Breast epithelium (tissue), 4 donors: ENCODE results near the gene CYFIP1. TPM values are rescaled to one million over a fixed set of nuclear protein-coding genes. Genes with fewer than 3 reads are reported as not detected.

Experiments used
- DNase-seq, 2 donors: peaks; one replicate each; pipeline ENCODE4 v3.0.0-alpha.2; 2019; ENCODE audit warnings: low spot score in 2 of 2
- H3K27ac ChIP-seq, 2 donors: fragments of 200-600 bp; sonication (generic) in 1 of 2; one replicate each; pipeline ENCODE4 v1.5.1; 2016 to 2019; ENCODE audit warnings: mild to moderate bottlenecking in 1 of 2
- H3K27me3 ChIP-seq, 2 donors: fragments of 200-600 bp; sonication (generic) in 1 of 2; one replicate each; pipeline versions ENCODE4 v1.5.1 to v1.6.0; 2017 to 2019; ENCODE audit warnings: control low read depth in 1 of 2, mild to moderate bottlenecking in 1 of 2
- H3K36me3 ChIP-seq: fragments of 200-600 bp; one replicate; pipeline ENCODE4 v1.5.1; 2019
- H3K4me1 ChIP-seq, 2 donors: fragments of 200-600 bp; sonication (generic); one replicate each; pipeline ENCODE4 v1.5.1; 2016 to 2019; ENCODE audit warnings: control low read depth in 1 of 2
- H3K4me3 ChIP-seq, 3 donors: fragments of 200-600 bp; sonication (generic); 1 replicate in 2 of 3; 2 replicates in 1 of 3; pipeline ENCODE4 v1.5.1; 2016 to 2019; ENCODE audit warnings: mild to moderate bottlenecking in 3 of 3, moderate library complexity in 2 of 3
- H3K9me3 ChIP-seq, 2 donors: fragments of 200-600 bp; sonication (generic) in 1 of 2; one replicate each; pipeline ENCODE4 v1.5.1; 2016 to 2019; ENCODE audit warnings: control low read depth in 1 of 2
- CTCF ChIP-seq, 3 donors: fragments of 450-650 bp; IDR thresholded peaks; one replicate each; pipeline ENCODE4 v1.5.1; 2016 to 2017; ENCODE audit warnings: antibody characterized with exemption in 3 of 3, mild to moderate bottlenecking in 3 of 3, moderate library complexity in 3 of 3
- POLR2A ChIP-seq: fragments of 450-650 bp; IDR thresholded peaks from one replicate; pipeline ENCODE4 v1.6.1; 2016; ENCODE audit warnings: antibody characterized with exemption, mild to moderate bottlenecking, moderate library complexity
- POLR2AphosphoS5 ChIP-seq, 3 donors: sonication (generic); formaldehyde crosslinking; IDR thresholded peaks; one replicate each; pipeline ENCODE4 v1.6.1; 2017; ENCODE audit warnings: antibody characterized with exemption in 3 of 3
- intact Hi-C: fragments of 100-400 bp; cut with DNase I; formaldehyde crosslinking; loops from one replicate; pipeline ENCODE4 v1.15.1; 2023; ENCODE audit warnings: low total_unique reads
- total RNA-seq, 3 donors: library from RNA; depleted of rRNA; stranded (reverse); fragments of >200 nt; gene quantifications; one replicate each; pipeline ENCODE4 v1.1.0, GENCODE V29; 2016

The CYFIP1 gene
- total RNA-seq, 3 donors from 2014 or later, result 97.9 to 128 (median 124) TPM

DNA sequence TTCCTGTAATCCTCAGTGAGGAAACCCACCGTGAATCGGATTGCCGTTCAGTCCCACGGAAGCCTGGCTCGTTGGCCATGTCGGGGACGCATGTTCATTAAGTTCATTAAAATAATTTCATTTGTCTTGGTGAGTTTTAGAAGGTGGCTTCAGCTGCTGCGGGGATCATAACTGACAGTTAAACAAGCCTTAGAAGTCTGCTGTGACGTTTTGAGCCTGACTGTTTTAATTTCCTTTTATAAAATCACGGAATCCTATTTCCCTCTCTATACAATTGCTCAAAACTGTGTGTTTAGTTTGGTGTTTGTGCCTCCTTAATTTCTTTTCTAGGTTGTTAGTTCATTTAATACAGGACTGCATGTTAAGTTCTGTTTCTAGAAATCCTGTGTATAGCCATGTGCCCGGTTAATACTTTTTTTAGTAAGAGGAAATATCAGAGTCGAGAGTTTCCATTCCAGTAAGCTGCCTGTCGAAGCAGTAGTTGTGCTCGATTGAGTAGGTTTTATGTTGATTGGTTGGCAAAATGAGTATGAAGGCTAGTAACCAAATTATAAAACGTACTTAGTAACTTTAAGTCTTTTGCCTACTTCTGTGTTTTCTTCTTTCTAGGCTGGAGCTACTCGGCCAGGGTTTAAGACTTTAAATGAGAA lies 141.0 kb downstream of the CYFIP1 start:
- Histone ChIP-seq H3K9me3 (no peaks in the 10 kb centered on the region), H3K27me3 (no peaks in the 10 kb centered on the region), H3K36me3 (no peaks in the 10 kb centered on the region), H3K4me1 (peaks cover 0 to 5% of the 10 kb centered on the region in 2 donors), H3K27ac (peak overlapping the region; percentile 92 to 96), H3K4me3 (peak overlapping the region; percentile 73 to 85 (median 82))
- TF ChIP-seq CTCF (IDR thresholded peaks at IDR 0.05) (no peak), POLR2A (no peak), POLR2AphosphoS5 (IDR thresholded peaks at IDR 0.05) (no peak)
- intact Hi-C loops, result no loop called here
- no peak for DNase-seq

GRCh38 chr15:22838292-22839042 lies 141.7 kb downstream of the CYFIP1 start, which contains the start of gene NIPA2:
Gene NIPA2 (plus strand): TSS chr15:22838666. CDS start chr15:22851732, 13,066 bp downstream.
- Histone ChIP-seq H3K36me3 (no peaks in the 10 kb centered on the region), H3K9me3 (no peaks in the 10 kb centered on the region), H3K4me1 (peaks cover 0 to 5% of the 10 kb centered on the region in 2 donors), H3K27ac (peak within 1 kb of the TSS; percentile 92 to 96), H3K4me3 (peak within 1 kb of the TSS; percentile 73 to 85 (median 82)), H3K27me3 (no peaks in the 10 kb centered on the region)
- DNase-seq, result peak; percentile 98
- intact Hi-C loops, result no loop called here
- TF ChIP-seq POLR2AphosphoS5 (IDR thresholded peaks at IDR 0.05) (peak; percentile 84 to 94 (median 91)), CTCF (IDR thresholded peaks at IDR 0.05) (peak in 2 of 3 donors; percentile 17 to 36), POLR2A (peak; percentile 78)

DNA sequence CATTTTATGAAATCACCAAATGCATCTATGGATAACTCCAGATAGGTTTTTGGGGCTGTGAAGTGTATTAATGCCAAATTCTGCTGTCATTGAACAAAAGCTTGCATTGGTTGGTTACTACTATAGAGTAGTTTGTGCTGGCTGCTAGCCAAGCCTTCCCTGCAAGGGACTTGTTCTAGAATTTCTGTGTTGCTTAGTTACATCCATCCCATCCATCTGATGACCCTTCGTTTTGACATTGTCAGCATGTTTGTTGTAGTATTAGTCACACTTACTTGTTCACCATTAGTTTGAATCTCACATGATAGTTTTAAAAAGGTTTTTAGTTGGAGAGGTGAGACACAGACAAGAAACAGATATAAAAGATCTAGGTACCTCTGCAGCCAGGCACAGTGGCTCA lies 148.7 kb downstream of the CYFIP1 start:
- Histone ChIP-seq H3K27ac (no peak overlapping the region), H3K9me3 (no peaks in the 10 kb centered on the region), H3K4me1 (no peaks in the 10 kb centered on the region), H3K36me3 (no peaks in the 10 kb centered on the region), H3K4me3 (no peak overlapping the region), H3K27me3 (no peaks in the 10 kb centered on the region)
- TF ChIP-seq POLR2AphosphoS5 (IDR thresholded peaks at IDR 0.05) (no peak), POLR2A (no peak), CTCF (IDR thresholded peaks at IDR 0.05) (no peak)
- intact Hi-C loops, result no loop called here
- no peak for DNase-seq

DNA sequence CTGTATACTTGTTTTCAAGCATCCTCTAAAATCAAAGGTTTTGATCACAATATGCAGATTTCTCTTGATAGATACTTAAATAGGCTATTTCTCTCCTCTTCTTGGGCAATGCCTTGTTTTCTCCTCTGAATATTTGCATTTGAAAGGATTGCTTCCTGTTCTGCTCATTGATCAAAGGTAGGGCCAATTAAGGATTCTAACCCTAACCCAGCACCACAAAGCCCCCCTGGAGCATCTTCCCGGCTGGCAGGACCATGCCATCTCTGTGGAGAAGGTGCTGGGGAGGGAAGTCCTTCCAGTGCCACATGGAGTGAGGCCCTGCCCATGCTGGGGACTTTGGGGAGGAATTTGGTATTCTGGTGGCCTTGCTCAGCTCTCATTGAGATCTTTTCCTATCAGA lies 153.0 kb downstream of the CYFIP1 start:
- no peaks in the 10 kb centered on the region for H3K36me3 ChIP-seq
- no peaks in the 10 kb centered on the region for H3K27me3 ChIP-seq
- DNase-seq, result no peak
- intact Hi-C loops, result no loop called here
- TF ChIP-seq POLR2AphosphoS5 (IDR thresholded peaks at IDR 0.05) (no peak), CTCF (IDR thresholded peaks at IDR 0.05) (no peak), POLR2A (no peak)
- no peaks in the 10 kb centered on the region for H3K9me3 ChIP-seq
- H3K4me1 ChIP-seq, result no peaks in the 10 kb centered on the region
- H3K4me3 ChIP-seq, result no peak overlapping the region
- no peak overlapping the region for H3K27ac ChIP-seq
